Panc1 (cell line): ENCODE results near the gene LRRC61.

Experiments used
- CTCF ChIP-seq: fragments of 450-650 bp; IDR thresholded peaks from 2 replicates; pipeline ENCODE4 v1.5.1; 2017; ENCODE audit warnings: mild to moderate bottlenecking
- POLR2AphosphoS5 ChIP-seq: IDR thresholded peaks from 2 replicates; pipeline ENCODE4 v1.6.1; 2012; ENCODE audit warnings: mild to moderate bottlenecking, low read depth, low read length, moderate library complexity

- TF ChIP-seq CTCF (no peak), POLR2AphosphoS5 (no peak)
Measured at GRCh38 chr7:150369748-150370501, 46.8 kb downstream of the LRRC61 start.
